Activated CD8-positive, alpha-beta T cell treated with anti-CD3 and anti-CD28 coated beads for 36 hours (primary cell): Measurements from ENCODE around the gene FOXN3. TPM values are rescaled to one million over a fixed set of nuclear protein-coding genes. Genes with fewer than 3 reads are reported as not detected.
A peak's percentile ranks its signal among the peaks of the same experiment; 100 is the strongest.

ENCODE experiments used
- ATAC-seq: fragments of 200-7000 bp; cut with Tn5 transposase; one replicate; pipeline ENCODE4 v1.10.0; 2021; ENCODE audit warnings: mild to moderate bottlenecking, moderate library complexity
- CTCF ChIA-PET: fragments of 350-600 bp; sonication (Branson Sonifier 250); formaldehyde crosslinking; loops from one replicate; lab custom pipeline; 2021; ENCODE audit warnings: antibody characterized with exemption; lab: Charles Lee
- POLR2A ChIA-PET: fragments of 350-600 bp; sonication (Branson Sonifier 250); formaldehyde crosslinking; loops from one replicate; lab custom pipeline; 2021; ENCODE audit warnings: antibody characterized with exemption; lab: Charles Lee
- DNase-seq: peaks from one replicate; pipeline ENCODE4 v3.0.0-alpha.2; 2020
- H3K27ac Mint-ChIP-seq: one replicate; pipeline ENCODE4 v1.8.0; 2021; ENCODE audit warnings: mild to moderate bottlenecking, mixed read lengths
- H3K27me3 Mint-ChIP-seq: one replicate; pipeline ENCODE4 v1.8.0; 2021; ENCODE audit warnings: mixed read lengths
- H3K36me3 Mint-ChIP-seq: one replicate; pipeline ENCODE4 v1.8.0; 2021; ENCODE audit warnings: low read depth, mixed read lengths
- H3K4me1 Mint-ChIP-seq: one replicate; pipeline ENCODE4 v1.8.0; 2021; ENCODE audit warnings: low read depth, mixed read lengths
- H3K4me3 Mint-ChIP-seq: one replicate; pipeline ENCODE4 v1.8.0; 2021; ENCODE audit warnings: mild to moderate bottlenecking, moderate library complexity, mixed read lengths
- H3K9me3 Mint-ChIP-seq: one replicate; pipeline ENCODE4 v1.8.0; 2021; ENCODE audit warnings: mixed read lengths
- CTCF ChIP-seq: fragments of 200-600 bp; IDR thresholded peaks from one replicate; pipeline ENCODE4 v1.8.0; 2022; ENCODE audit warnings: antibody characterized with exemption, mild to moderate bottlenecking
- intact Hi-C: fragments of 100-400 bp; cut with micrococcal nuclease; formaldehyde crosslinking; loops from one replicate; pipeline ENCODE4 v1.10.0; 2022
- total RNA-seq, 2 experiments: library from RNA; stranded (reverse); gene quantifications; one replicate each; pipeline ENCODE4 v1.2.3, GENCODE V29; 2021

FOXN3 gene, protein sequence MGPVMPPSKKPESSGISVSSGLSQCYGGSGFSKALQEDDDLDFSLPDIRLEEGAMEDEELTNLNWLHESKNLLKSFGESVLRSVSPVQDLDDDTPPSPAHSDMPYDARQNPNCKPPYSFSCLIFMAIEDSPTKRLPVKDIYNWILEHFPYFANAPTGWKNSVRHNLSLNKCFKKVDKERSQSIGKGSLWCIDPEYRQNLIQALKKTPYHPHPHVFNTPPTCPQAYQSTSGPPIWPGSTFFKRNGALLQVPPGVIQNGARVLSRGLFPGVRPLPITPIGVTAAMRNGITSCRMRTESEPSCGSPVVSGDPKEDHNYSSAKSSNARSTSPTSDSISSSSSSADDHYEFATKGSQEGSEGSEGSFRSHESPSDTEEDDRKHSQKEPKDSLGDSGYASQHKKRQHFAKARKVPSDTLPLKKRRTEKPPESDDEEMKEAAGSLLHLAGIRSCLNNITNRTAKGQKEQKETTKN
- 10 to 100 TPM; 83.4 to 85.0 TPM for total RNA-seq

DNA sequence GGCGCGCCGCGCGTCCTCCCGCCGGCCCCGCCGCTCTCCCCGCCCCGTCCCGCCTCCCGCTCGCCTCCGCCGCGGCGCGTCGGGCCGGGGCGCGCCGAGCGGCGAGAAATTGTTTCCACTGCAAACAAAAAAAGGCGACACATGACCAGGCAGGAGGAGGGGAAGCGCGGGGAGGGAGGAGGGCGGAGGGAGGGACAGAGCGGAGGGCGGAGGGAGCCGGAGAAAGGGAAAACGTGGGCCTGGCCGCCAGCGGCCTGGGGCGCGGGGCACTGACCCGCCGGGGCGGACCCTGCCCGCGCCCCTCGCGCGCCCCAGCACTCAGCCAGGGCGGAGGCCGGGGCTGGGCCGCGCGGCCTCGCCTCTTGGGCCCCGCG is at the start of gene FOXN3:
Gene FOXN3, minus strand, starts transcription at position 143 of the 374 bp plus-strand sequence. CDS start 4,757 bp downstream, outside the sequence.
- H3K27me3 Mint-ChIP-seq, result no peaks in the 10 kb centered on the region
- intact Hi-C loops, result loop anchor here (5.0 to 10.0 kb wide), 5 partner anchors 112 to 372 kb away; no protein-coding TSS in a partner anchor
- no peak for TF ChIP-seq CTCF
- H3K36me3 Mint-ChIP-seq, result peaks cover 49% of the 10 kb centered on the region
- no peaks in the 10 kb centered on the region for H3K9me3 Mint-ChIP-seq
- DNase-seq (peak; percentile 91), ATAC-seq (peak; percentile 57)
- CTCF ChIA-PET, result no interaction called here
- peak within 1 kb of the TSS; percentile 97 for H3K27ac Mint-ChIP-seq
- POLR2A ChIA-PET, result no interaction called here
- H3K4me1 Mint-ChIP-seq, result peaks cover 54% of the 10 kb centered on the region
- peak within 1 kb of the TSS; percentile 92 for H3K4me3 Mint-ChIP-seq

DNA sequence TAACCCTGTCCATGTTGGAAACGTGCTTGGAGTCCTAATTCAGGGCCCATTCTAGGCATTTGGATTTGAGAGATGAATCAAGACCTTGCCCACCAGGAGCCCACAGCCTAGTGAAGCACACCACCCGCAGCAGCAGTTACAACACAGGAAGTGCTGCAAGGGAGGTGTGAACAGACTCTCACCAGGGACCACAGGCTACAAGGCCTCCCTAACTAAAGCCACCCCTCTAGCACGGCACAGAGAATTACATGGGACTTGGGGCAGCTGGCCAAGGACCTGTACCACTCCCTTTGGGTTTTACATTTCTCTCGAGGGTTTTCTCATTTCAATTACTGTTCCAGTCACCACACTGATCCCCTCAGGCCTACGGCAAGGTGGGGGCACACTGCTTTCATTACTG is 49.5 kb upstream of the FOXN3 start:
- ChIA-PET POLR2A (interaction anchor here (1.4 to 1.7 kb wide), 4 partner anchors 15 to 153 kb away, joined by 3 to 4 read pairs (median 3); no protein-coding TSS in a partner anchor), CTCF (interaction anchor here (1.1 to 1.5 kb wide), 3 partner anchors 12 to 289 kb away, joined by 3 to 4 read pairs (median 4); no protein-coding TSS in a partner anchor)
- Mint-ChIP-seq H3K27ac (peak overlapping the region; percentile 90), H3K4me3 (peak overlapping the region; percentile 32), H3K9me3 (peaks cover 3% of the 10 kb centered on the region), H3K36me3 (peaks cover 25% of the 10 kb centered on the region), H3K27me3 (no peaks in the 10 kb centered on the region), H3K4me1 (peaks cover 52% of the 10 kb centered on the region)
- no peak for TF ChIP-seq CTCF
- DNase-seq, result peak; percentile 78
- intact Hi-C loops, result no loop called here
- ATAC-seq, result peak; percentile 97

- H3K27ac Mint-ChIP-seq, result peak overlapping the region; percentile 90
- no peaks in the 10 kb centered on the region for H3K27me3 Mint-ChIP-seq
- H3K4me3 Mint-ChIP-seq, result no peak overlapping the region
- POLR2A ChIA-PET, result interaction anchor here (1.4 to 1.7 kb wide), 4 partner anchors 14 to 154 kb away, joined by 3 to 4 read pairs (median 3); no protein-coding TSS in a partner anchor
- CTCF ChIA-PET, result interaction anchor here (1.1 to 1.5 kb wide), 3 partner anchors 13 to 288 kb away, joined by 3 to 4 read pairs (median 4); no protein-coding TSS in a partner anchor
- peaks cover 3% of the 10 kb centered on the region for H3K9me3 Mint-ChIP-seq
- H3K4me1 Mint-ChIP-seq, result peaks cover 51% of the 10 kb centered on the region
- intact Hi-C loops, result no loop called here
- no peak for TF ChIP-seq CTCF
- DNase-seq (no peak), ATAC-seq (no peak)
- H3K36me3 Mint-ChIP-seq, result peaks cover 23% of the 10 kb centered on the region
These were observed 48.8 kb upstream of the FOXN3 start for GRCh38 chr14:89465876-89466275.

- ATAC-seq (no peak), DNase-seq (no peak)
- Mint-ChIP-seq H3K4me3 (no peak overlapping the region), H3K27ac (no peak overlapping the region), H3K27me3 (no peaks in the 10 kb centered on the region), H3K36me3 (peaks cover 9% of the 10 kb centered on the region), H3K4me1 (peaks cover 32% of the 10 kb centered on the region), H3K9me3 (peaks cover 3% of the 10 kb centered on the region)
- intact Hi-C loops, result no loop called here
- POLR2A ChIA-PET, result interaction anchor here (1.4 kb wide), 1 partner anchor 13 kb away, joined by 3 read pairs; no protein-coding TSS in a partner anchor
- no peak for TF ChIP-seq CTCF
- CTCF ChIA-PET, result no interaction called here
These were observed 44.2 kb upstream of the FOXN3 start for GRCh38 chr14:89461256-89461655.
